NT2/D1 (cell line): ENCODE data around the gene TBC1D22A.

Source experiments
- DNase-seq: peaks from one replicate; pipeline ENCODE4 v3.0.0-alpha.2; 2011; ENCODE audit warnings: low read depth, low spot score
- H3K27me3 ChIP-seq: 2 replicates; pipeline ENCODE4 v1.6.0; 2011; ENCODE audit warnings: mild to moderate bottlenecking; ENCODE audit not compliant: insufficient read length, insufficient read depth
- H3K36me3 ChIP-seq: 2 replicates; pipeline ENCODE4 v1.6.1; 2011; ENCODE audit warnings: mild to moderate bottlenecking, low read length, mixed read lengths; ENCODE audit not compliant: insufficient read depth, insufficient read length
- H3K4me1 ChIP-seq: 2 replicates; pipeline ENCODE4 v1.5.1; 2011; ENCODE audit not compliant: insufficient read depth, insufficient read length
- H3K4me3 ChIP-seq: 2 replicates; pipeline ENCODE4 v1.5.1; 2011; ENCODE audit warnings: low read depth; ENCODE audit not compliant: insufficient read length
- H3K9ac ChIP-seq: 2 replicates; pipeline ENCODE4 v1.6.0; 2011; ENCODE audit warnings: low read depth; ENCODE audit not compliant: insufficient read length
- H3K9me3 ChIP-seq: 2 replicates; pipeline ENCODE4 v1.5.1; 2011; ENCODE audit warnings: mild to moderate bottlenecking, low read length; ENCODE audit not compliant: insufficient read depth
- SUZ12 ChIP-seq: IDR thresholded peaks from 2 replicates; pipeline ENCODE4 v1.6.1; 2011; ENCODE audit not compliant: insufficient read length, insufficient read depth; ENCODE audit errors: extremely low read depth
- YY1 ChIP-seq: IDR thresholded peaks from 2 replicates; pipeline ENCODE4 v1.6.1; 2011; ENCODE audit not compliant: insufficient read length, insufficient read depth
- ZNF274 ChIP-seq: IDR thresholded peaks from 2 replicates; pipeline ENCODE4 v1.6.1; 2011; ENCODE audit warnings: mild to moderate bottlenecking, low read depth, low read length

The TBC1D22A gene

DNA sequence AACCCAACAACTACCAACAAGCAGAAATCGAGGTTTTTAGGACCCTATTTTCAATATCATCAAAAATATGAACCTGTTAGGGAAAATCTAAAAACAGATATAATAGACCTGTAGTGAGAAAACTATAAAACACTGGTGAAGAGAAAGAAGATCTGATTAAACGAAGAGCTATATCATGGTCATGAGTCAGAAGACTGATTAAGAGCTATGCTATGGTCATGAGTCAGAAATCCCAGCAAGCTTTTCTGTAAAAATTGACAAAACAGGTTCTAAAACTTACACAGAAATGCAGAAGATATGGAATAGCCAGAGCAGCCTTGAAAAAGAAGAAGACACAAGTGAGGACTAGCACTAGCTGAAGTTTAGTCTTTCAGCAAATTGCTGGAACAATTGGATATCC lies 345.0 kb downstream of the TBC1D22A start:
- no peaks in the 10 kb centered on the region for H3K27me3 ChIP-seq
- H3K36me3 ChIP-seq, result peaks cover 6% of the 10 kb centered on the region
- TF ChIP-seq SUZ12, result no peak
- TF ChIP-seq YY1, result no peak
- no peak for TF ChIP-seq ZNF274
- DNase-seq, result no peak
- no peak overlapping the region for H3K4me3 ChIP-seq
- H3K4me1 ChIP-seq, result peaks cover 9% of the 10 kb centered on the region
- no peaks in the 10 kb centered on the region; the same call in 1 of the 2 replicates for H3K9me3 ChIP-seq
- H3K9ac ChIP-seq, result no peak overlapping the region

GRCh38 chr22:47110817-47111443 lies 348.5 kb downstream of the TBC1D22A start:
- Histone ChIP-seq H3K9ac (no peak overlapping the region), H3K4me3 (no peak overlapping the region), H3K9me3 (no peaks in the 10 kb centered on the region; the same call in 1 of the 2 replicates), H3K4me1 (peaks cover 3% of the 10 kb centered on the region), H3K36me3 (peaks cover 6% of the 10 kb centered on the region), H3K27me3 (no peaks in the 10 kb centered on the region)
- TF ChIP-seq YY1, result no peak
- no peak for TF ChIP-seq ZNF274
- no peak for TF ChIP-seq SUZ12
- no peak for DNase-seq

- no peak for DNase-seq
- Histone ChIP-seq H3K36me3 (peaks cover 6% of the 10 kb centered on the region), H3K9me3 (no peaks in the 10 kb centered on the region; the same call in 1 of the 2 replicates), H3K27me3 (no peaks in the 10 kb centered on the region), H3K4me1 (peaks cover 3% of the 10 kb centered on the region), H3K9ac (no peak overlapping the region), H3K4me3 (no peak overlapping the region)
- TF ChIP-seq SUZ12, result no peak
- no peak for TF ChIP-seq ZNF274
- no peak for TF ChIP-seq YY1
Observed at GRCh38 chr22:47111626-47112581, 349.5 kb downstream of the TBC1D22A start.

GRCh38 chr22:47112582-47112965 lies 350.1 kb downstream of the TBC1D22A start:
- H3K4me3 ChIP-seq, result no peak overlapping the region
- H3K9me3 ChIP-seq, result no peaks in the 10 kb centered on the region; the same call in 1 of the 2 replicates
- no peaks in the 10 kb centered on the region for H3K27me3 ChIP-seq
- no peak overlapping the region for H3K9ac ChIP-seq
- H3K4me1 ChIP-seq, result peaks cover 3% of the 10 kb centered on the region
- TF ChIP-seq YY1, result no peak
- no peak for TF ChIP-seq ZNF274
- no peak for TF ChIP-seq SUZ12
- peaks cover 6% of the 10 kb centered on the region for H3K36me3 ChIP-seq
- no peak for DNase-seq

GRCh38 chr22:47112994-47113852 lies 350.8 kb downstream of the TBC1D22A start:
- no peak for DNase-seq
- no peaks in the 10 kb centered on the region; the same call in 1 of the 2 replicates for H3K9me3 ChIP-seq
- no peaks in the 10 kb centered on the region for H3K27me3 ChIP-seq
- H3K36me3 ChIP-seq, result peaks cover 6% of the 10 kb centered on the region
- H3K4me1 ChIP-seq, result peaks cover 3% of the 10 kb centered on the region
- TF ChIP-seq SUZ12, result no peak
- no peak for TF ChIP-seq YY1
- TF ChIP-seq ZNF274, result no peak
- H3K9ac ChIP-seq, result no peak overlapping the region
- no peak overlapping the region for H3K4me3 ChIP-seq

DNA sequence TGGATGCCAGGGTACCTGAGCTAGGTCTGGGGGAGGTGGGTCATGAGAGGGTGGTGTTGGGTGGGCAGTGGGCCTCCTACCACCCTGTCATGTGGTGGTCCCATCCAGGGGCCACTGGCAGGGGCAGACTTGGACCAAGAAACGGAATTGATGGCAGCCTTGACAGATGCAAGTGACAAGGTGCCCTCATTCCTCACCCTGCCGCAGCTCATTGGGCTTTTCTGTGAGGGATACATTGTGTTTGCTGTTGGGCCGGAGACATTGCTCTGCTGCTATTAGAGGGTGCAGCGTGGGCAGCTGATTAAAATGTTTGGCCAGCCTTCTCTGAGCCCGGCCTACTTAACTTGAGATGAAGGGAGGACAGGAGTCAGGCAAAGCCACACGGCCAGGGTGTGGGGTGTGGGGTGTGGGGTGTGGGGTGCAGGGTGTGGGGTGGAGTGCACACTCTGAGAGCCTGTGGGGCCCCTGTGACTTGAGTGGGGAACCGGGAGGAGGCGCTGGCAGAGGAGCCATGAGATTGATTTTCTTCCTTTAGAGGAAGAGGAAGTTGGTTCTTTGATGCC lies 351.5 kb downstream of the TBC1D22A start:
- Histone ChIP-seq H3K9ac (no peak overlapping the region), H3K36me3 (peaks cover 6% of the 10 kb centered on the region), H3K4me1 (peaks cover 3% of the 10 kb centered on the region), H3K27me3 (no peaks in the 10 kb centered on the region), H3K4me3 (no peak overlapping the region), H3K9me3 (no peaks in the 10 kb centered on the region; the same call in 1 of the 2 replicates)
- TF ChIP-seq ZNF274, result no peak
- TF ChIP-seq SUZ12, result no peak
- TF ChIP-seq YY1, result no peak
- no peak for DNase-seq
